Measurements from ENCODE around the gene L3MBTL4. TPM values are rescaled to one million over a fixed set of nuclear protein-coding genes. Genes with fewer than 3 reads are reported as not detected.

Gene L3MBTL4
- polyA plus RNA-seq, 1 donor from 2014 or later = 0.61 TPM

GRCh38 chr18:6327485-6327884 is 87.2 kb downstream of the L3MBTL4 start:
- H3K36me3 Mint-ChIP-seq = no peaks in the 10 kb centered on the region
- peaks cover 0 to 1% (median 0%) of the 10 kb centered on the region in 3 donors for H3K4me1 Mint-ChIP-seq
- H3K27me3 Mint-ChIP-seq = no peaks in the 10 kb centered on the region
- peaks cover 6 to 18% (median 14%) of the 10 kb centered on the region in 3 donors for H3K9me3 Mint-ChIP-seq
- H3K27ac Mint-ChIP-seq = no peak overlapping the region
- no peak overlapping the region for H3K4me3 Mint-ChIP-seq

GRCh38 chr18:6326566-6326965 is 88.1 kb downstream of the L3MBTL4 start:
- Mint-ChIP-seq H3K9me3 (peaks cover 9 to 16% (median 14%) of the 10 kb centered on the region in 3 donors), H3K4me1 (peaks cover 0 to 1% (median 0%) of the 10 kb centered on the region in 3 donors), H3K27ac (peak overlapping the region in 1 of 3 donors; percentile 22), H3K36me3 (no peaks in the 10 kb centered on the region), H3K27me3 (no peaks in the 10 kb centered on the region), H3K4me3 (no peak overlapping the region)

- no peaks in the 10 kb centered on the region for H3K27me3 Mint-ChIP-seq
- peaks cover 0 to 1% (median 0%) of the 10 kb centered on the region in 3 donors for H3K4me1 Mint-ChIP-seq
- H3K9me3 Mint-ChIP-seq = peaks cover 9 to 28% (median 16%) of the 10 kb centered on the region in 3 donors
- no peak overlapping the region for H3K27ac Mint-ChIP-seq
- H3K4me3 Mint-ChIP-seq = no peak overlapping the region
- no peaks in the 10 kb centered on the region for H3K36me3 Mint-ChIP-seq
Observed at GRCh38 chr18:6323319-6323889, 91.3 kb downstream of the L3MBTL4 start.

- H3K9me3 Mint-ChIP-seq = peaks cover 3 to 11% (median 4%) of the 10 kb centered on the region in 3 donors
- no peaks in the 10 kb centered on the region for H3K4me1 Mint-ChIP-seq
- no peak overlapping the region for H3K4me3 Mint-ChIP-seq
- no peak overlapping the region for H3K27ac Mint-ChIP-seq
- no peaks in the 10 kb centered on the region for H3K36me3 Mint-ChIP-seq
- H3K27me3 Mint-ChIP-seq = no peaks in the 10 kb centered on the region
Observed at GRCh38 chr18:6315517-6316331, 99.0 kb downstream of the L3MBTL4 start.

GRCh38 chr18:6313415-6313814 is 101.3 kb downstream of the L3MBTL4 start:
- Mint-ChIP-seq H3K4me1 (no peaks in the 10 kb centered on the region), H3K27me3 (no peaks in the 10 kb centered on the region), H3K4me3 (no peak overlapping the region), H3K36me3 (peaks cover 4% of the 10 kb centered on the region), H3K9me3 (peaks cover 3 to 12% (median 4%) of the 10 kb centered on the region in 3 donors), H3K27ac (no peak overlapping the region)

GRCh38 chr18:6311456-6312215 is 103.1 kb downstream of the L3MBTL4 start:
- peaks cover 4% of the 10 kb centered on the region for H3K36me3 Mint-ChIP-seq
- peaks cover 3 to 7% (median 4%) of the 10 kb centered on the region in 3 donors for H3K9me3 Mint-ChIP-seq
- no peaks in the 10 kb centered on the region for H3K27me3 Mint-ChIP-seq
- H3K27ac Mint-ChIP-seq = no peak overlapping the region
- no peak overlapping the region for H3K4me3 Mint-ChIP-seq
- H3K4me1 Mint-ChIP-seq = no peaks in the 10 kb centered on the region

- Mint-ChIP-seq H3K27me3 (no peaks in the 10 kb centered on the region), H3K4me3 (no peak overlapping the region), H3K4me1 (no peaks in the 10 kb centered on the region), H3K9me3 (peaks cover 2 to 7% (median 3%) of the 10 kb centered on the region in 3 donors), H3K36me3 (peaks cover 4% of the 10 kb centered on the region), H3K27ac (no peak overlapping the region)
Observed at GRCh38 chr18:6310714-6311113, 104.0 kb downstream of the L3MBTL4 start.

- Mint-ChIP-seq H3K9me3 (peaks cover 0 to 4% (median 0%) of the 10 kb centered on the region in 3 donors), H3K27me3 (no peaks in the 10 kb centered on the region), H3K4me3 (no peak overlapping the region), H3K4me1 (no peaks in the 10 kb centered on the region), H3K27ac (no peak overlapping the region), H3K36me3 (no peaks in the 10 kb centered on the region)
Observed at GRCh38 chr18:6297875-6298274, 116.8 kb downstream of the L3MBTL4 start.

- Mint-ChIP-seq H3K27me3 (no peaks in the 10 kb centered on the region), H3K27ac (no peak overlapping the region), H3K9me3 (peaks cover 0 to 3% (median 1%) of the 10 kb centered on the region in 3 donors), H3K36me3 (no peaks in the 10 kb centered on the region), H3K4me1 (no peaks in the 10 kb centered on the region), H3K4me3 (no peak overlapping the region)
Observed at GRCh38 chr18:6294148-6294784, 120.4 kb downstream of the L3MBTL4 start.

GRCh38 chr18:6289843-6290242 is 124.9 kb downstream of the L3MBTL4 start:
- Mint-ChIP-seq H3K27ac (no peak overlapping the region), H3K27me3 (no peaks in the 10 kb centered on the region), H3K4me3 (no peak overlapping the region), H3K36me3 (no peaks in the 10 kb centered on the region), H3K4me1 (no peaks in the 10 kb centered on the region), H3K9me3 (peaks cover 0 to 3% (median 1%) of the 10 kb centered on the region in 3 donors)

- Mint-ChIP-seq H3K27me3 (no peaks in the 10 kb centered on the region), H3K4me3 (no peak overlapping the region), H3K27ac (no peak overlapping the region), H3K4me1 (no peaks in the 10 kb centered on the region), H3K36me3 (no peaks in the 10 kb centered on the region), H3K9me3 (peaks cover 0 to 3% (median 1%) of the 10 kb centered on the region in 3 donors)
Observed at GRCh38 chr18:6286585-6286984, 128.1 kb downstream of the L3MBTL4 start.

GRCh38 chr18:6284761-6285160 is 129.9 kb downstream of the L3MBTL4 start:
- peaks cover 0 to 3% (median 0%) of the 10 kb centered on the region in 3 donors for H3K9me3 Mint-ChIP-seq
- no peak overlapping the region for H3K4me3 Mint-ChIP-seq
- H3K36me3 Mint-ChIP-seq = no peaks in the 10 kb centered on the region
- no peaks in the 10 kb centered on the region for H3K4me1 Mint-ChIP-seq
- H3K27me3 Mint-ChIP-seq = no peaks in the 10 kb centered on the region
- H3K27ac Mint-ChIP-seq = no peak overlapping the region

GRCh38 chr18:6284300-6284699 is 130.4 kb downstream of the L3MBTL4 start:
- H3K27me3 Mint-ChIP-seq = no peaks in the 10 kb centered on the region
- no peak overlapping the region for H3K27ac Mint-ChIP-seq
- H3K4me1 Mint-ChIP-seq = no peaks in the 10 kb centered on the region
- no peak overlapping the region for H3K4me3 Mint-ChIP-seq
- no peaks in the 10 kb centered on the region for H3K36me3 Mint-ChIP-seq
- peaks cover 0 to 3% (median 0%) of the 10 kb centered on the region in 3 donors for H3K9me3 Mint-ChIP-seq

- H3K4me1 Mint-ChIP-seq = no peaks in the 10 kb centered on the region
- H3K4me3 Mint-ChIP-seq = no peak overlapping the region
- H3K27ac Mint-ChIP-seq = no peak overlapping the region
- H3K36me3 Mint-ChIP-seq = no peaks in the 10 kb centered on the region
- no peaks in the 10 kb centered on the region for H3K27me3 Mint-ChIP-seq
- H3K9me3 Mint-ChIP-seq = peaks cover 0 to 3% (median 0%) of the 10 kb centered on the region in 3 donors
Observed at GRCh38 chr18:6281874-6282273, 132.8 kb downstream of the L3MBTL4 start.

Measured in IgD-negative memory B cell (primary cell).